ENCODE measurements around the gene ARHGAP26.

DNA sequence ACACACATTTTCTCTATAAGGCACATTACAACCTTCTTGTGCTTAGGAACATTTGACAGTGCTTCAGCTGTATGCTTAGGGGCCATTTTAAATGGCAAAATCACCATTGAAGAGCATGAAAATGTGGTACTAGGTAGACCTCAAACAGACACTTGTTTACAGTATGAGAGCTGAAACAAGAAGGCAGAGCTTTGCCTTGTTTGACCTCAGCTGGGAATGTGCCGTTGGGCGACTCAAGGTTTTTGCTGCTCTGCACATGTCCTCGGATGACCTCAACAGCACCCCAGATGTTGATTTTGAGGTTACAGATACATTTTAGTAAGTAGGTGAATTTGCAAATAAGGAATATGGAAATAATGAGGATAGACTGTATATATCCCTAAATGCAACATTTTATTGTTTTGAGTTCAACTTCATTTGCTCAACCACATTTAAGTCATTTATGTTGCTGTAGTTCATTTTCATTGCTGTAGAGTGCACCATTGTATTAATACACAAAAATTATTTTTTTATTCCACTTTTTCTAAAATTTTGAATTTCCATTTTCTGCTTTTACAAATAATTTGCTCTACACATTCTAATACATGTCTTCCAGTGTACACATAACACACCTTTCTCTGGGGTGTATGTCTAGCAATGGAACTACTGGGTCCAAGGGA is 426.6 kb downstream of the ARHGAP26 start:
- TF ChIP-seq, protein P1, sequence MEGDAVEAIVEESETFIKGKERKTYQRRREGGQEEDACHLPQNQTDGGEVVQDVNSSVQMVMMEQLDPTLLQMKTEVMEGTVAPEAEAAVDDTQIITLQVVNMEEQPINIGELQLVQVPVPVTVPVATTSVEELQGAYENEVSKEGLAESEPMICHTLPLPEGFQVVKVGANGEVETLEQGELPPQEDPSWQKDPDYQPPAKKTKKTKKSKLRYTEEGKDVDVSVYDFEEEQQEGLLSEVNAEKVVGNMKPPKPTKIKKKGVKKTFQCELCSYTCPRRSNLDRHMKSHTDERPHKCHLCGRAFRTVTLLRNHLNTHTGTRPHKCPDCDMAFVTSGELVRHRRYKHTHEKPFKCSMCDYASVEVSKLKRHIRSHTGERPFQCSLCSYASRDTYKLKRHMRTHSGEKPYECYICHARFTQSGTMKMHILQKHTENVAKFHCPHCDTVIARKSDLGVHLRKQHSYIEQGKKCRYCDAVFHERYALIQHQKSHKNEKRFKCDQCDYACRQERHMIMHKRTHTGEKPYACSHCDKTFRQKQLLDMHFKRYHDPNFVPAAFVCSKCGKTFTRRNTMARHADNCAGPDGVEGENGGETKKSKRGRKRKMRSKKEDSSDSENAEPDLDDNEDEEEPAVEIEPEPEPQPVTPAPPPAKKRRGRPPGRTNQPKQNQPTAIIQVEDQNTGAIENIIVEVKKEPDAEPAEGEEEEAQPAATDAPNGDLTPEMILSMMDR (IDR thresholded peaks at IDR 0.05; ENCODE audit: low read length), result no peak
- TF ChIP-seq EZH2 (IDR thresholded peaks at IDR 0.05; ENCODE audit: borderline replicate concordance, low read length), result no peak
